OCI-LY3 (cell line): ENCODE measurements around the gene CATSPERE.

Experiments
- EZH2phosphoT487 ChIP-seq: fragments of 200-600 bp; shearing (Covaris generic); IDR thresholded peaks from 2 replicates; pipeline ENCODE4 v1.6.1; 2018; ENCODE audit warnings: antibody characterized with exemption, mixed run types, low read depth
- TF ChIP-seq, protein P1 (sequence below): fragments of 200-600, 300-600 bp; sonication (generic); IDR thresholded peaks from 2 replicates; pipeline ENCODE4 v1.5.1; 2014; ENCODE audit warnings: antibody characterized with exemption, low read length, low read depth

DNA sequence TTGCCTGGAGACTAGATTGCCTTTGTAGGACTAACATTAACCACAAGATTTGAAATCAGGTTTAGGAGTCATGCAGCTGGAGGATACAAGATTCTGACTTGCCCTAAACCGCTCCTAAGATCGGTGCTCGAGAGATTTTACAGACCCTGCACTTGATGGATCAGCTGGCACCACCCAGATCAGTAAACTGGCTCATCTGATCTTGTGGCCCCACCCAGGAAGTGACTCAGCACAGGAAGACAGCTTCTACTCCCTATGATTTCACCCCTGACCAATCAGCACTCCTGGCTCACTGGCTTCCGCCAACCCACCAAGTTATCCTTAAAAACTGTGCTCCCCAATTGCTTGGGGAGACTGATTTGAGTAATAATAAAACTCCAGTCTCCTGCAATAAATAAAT lies 876 bp upstream of the CATSPERE start:
- TF ChIP-seq, protein P1, sequence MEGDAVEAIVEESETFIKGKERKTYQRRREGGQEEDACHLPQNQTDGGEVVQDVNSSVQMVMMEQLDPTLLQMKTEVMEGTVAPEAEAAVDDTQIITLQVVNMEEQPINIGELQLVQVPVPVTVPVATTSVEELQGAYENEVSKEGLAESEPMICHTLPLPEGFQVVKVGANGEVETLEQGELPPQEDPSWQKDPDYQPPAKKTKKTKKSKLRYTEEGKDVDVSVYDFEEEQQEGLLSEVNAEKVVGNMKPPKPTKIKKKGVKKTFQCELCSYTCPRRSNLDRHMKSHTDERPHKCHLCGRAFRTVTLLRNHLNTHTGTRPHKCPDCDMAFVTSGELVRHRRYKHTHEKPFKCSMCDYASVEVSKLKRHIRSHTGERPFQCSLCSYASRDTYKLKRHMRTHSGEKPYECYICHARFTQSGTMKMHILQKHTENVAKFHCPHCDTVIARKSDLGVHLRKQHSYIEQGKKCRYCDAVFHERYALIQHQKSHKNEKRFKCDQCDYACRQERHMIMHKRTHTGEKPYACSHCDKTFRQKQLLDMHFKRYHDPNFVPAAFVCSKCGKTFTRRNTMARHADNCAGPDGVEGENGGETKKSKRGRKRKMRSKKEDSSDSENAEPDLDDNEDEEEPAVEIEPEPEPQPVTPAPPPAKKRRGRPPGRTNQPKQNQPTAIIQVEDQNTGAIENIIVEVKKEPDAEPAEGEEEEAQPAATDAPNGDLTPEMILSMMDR = no peak
- TF ChIP-seq EZH2phosphoT487 = no peak
